Superior temporal gyrus (tissue), 1 donor: ENCODE results near the gene NIM1K.
"Not testable (repeated sequence)": the region's sequence is repeated elsewhere in the genome, so short reads cannot be mapped to it uniquely, and the experiment has no call there.

Experiments used
- DNase-seq: peaks from one replicate; pipeline ENCODE4 v3.0.0-alpha.2; 2016; ENCODE audit errors: extremely low spot score

The NIM1K gene

DNA sequence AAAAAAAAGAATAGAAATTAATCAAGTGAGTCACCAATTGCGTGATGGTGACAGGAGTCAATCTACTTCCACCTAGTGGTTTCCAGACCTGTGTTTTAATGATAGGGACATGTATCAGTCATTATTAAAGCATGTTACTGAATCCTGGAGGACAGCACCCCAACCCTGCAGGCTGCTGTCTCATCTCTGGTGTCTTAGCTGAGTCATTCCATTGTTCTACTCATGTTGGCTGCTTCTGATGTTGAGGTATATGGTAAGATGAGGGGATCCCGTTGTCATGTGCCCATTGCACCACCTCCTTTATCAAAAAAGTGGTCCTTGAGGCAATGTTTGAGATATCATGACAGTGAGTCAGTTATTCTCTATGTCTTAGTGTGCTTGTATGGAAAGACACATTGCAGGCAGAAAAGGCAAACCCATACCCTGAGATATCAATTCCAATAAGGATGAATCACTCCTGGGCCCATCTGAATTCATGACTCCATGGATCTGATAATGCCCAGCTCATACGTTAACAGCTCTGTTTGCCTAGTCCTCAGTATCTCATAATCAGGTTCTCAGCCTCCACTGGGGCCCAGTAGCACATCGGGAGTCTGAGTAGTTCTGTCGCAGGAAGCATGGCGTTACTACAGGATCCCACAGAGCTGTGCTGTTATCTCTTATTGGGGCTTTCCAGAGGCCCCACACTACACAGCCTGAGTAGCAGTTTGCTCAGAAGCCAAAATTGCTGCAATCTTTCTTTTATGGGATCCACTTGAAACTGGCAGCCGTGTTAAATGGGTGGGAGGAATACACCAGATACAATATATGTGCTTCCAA, 90.0 kb downstream of the NIM1K start:
- DNase-seq = no peak

DNA sequence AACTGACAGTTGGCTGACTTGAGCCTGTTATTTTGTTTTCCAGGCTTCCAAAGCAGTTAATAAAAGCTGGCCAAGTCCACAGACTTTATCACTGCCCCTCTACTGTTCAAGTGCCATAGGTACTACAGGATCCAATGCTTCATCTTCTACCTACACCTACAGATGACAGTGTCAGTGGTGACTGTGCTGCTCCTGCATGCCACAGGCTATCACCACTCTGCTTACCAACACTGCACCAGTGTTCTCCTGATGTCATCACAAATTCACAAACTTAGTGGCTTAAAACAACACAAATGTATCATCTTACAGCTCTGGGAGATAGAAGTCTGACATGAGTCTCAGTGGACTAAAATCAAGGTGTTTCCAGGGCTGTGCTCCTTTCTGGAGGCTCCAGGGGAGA, 94.6 kb downstream of the NIM1K start:
- no peak for DNase-seq

DNA sequence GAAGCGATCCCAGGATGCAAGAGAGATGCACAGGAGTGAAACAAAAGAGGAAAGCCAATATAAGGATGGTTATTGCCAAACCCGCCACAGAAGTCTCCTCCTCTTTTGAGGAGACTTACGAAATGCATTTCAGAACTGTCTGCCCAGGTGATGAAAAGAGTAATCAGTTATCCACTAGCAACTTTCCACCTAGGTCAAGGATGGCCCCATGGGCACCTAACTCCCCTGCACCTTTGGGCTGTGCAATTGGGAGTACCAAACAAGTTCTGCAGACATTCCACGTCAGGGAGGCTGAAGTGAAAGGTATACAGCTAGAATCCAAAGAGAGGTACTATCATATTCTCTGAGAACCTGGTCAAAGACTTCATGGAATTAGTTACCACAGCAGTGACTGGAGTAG, 95.5 kb downstream of the NIM1K start:
- DNase-seq = no peak

DNA sequence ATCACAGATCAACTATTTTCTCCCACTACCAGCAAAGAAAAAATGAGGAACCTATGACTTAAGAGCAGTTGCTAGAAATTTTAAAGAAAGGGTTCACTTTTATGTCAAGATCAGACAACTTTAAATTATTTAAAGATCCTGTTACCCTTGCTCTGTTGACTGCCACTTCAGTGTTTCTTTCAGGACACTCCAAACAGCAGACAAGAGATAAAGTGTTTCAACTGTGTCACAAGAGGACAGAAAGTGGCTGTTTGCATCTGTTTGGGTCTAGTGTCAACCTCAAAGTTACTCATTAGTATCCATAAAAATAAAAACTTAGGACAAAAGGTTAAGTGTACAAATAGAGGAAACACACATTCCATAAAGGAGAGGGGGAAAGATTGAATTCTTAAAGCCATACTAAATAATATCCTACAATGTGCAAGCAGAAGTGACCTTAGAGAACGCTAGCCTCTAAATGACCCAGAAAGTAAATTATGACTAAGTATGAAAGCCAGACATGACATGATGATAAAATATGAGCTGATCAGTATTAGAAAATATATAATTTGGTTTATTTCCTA, 96.3 kb downstream of the NIM1K start:
- DNase-seq = no peak

DNA sequence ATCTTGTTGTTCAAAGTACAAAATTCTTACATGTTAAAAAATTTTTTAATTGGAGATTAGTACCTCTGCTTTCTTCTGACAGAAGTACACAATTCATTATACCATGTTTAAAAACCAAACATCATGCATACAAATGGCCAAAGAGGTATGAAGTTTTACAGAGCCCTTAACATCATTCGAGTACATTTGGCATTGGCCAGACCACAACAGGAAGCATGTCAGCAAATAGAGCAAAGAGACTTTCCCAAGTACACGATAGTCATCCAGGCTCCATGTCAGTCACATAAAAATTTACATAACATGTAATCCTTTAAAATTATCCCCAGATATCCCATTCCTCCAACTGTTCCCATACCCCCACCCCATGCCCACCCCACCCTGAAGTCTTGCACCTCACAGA, 98.7 kb downstream of the NIM1K start:
- DNase-seq = no peak

DNA sequence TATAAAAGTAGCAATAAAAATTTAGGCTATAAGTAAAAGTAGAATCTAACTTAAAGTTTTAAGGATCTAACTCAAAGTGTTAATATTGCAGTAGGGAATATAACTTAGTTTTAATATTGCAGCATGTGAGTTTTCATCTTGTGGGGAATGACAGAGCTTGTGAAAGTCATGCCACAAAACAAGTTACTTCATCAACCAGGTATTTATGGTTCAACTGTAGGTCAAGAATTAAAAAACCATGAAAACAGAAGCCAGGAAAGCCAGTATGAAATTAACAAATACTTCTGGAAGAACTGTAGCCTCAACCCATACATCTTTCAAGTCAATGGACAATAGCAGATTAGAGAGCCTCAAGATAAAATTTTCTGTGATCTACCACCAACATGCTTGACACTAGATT, 102.2 kb downstream of the NIM1K start:
- DNase-seq = no peak

DNA sequence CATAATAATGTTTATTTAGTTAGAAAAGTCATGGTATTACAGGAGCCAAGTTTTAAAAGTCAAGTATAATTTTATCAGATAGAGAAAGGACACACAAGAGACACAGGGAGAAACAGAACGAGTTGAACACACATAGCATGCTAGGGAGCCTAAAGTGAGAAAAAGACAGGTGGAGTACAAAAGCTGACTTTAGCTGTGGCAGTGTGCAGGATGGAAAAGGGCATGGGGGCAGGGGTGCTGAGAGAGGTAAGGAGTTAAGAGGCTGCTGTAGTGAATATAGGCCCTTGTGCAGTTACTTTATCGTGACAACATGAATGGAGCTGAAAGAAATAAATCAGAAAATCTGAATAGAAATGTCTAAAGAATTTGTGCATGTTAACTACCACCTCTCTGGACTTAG, 103.2 kb downstream of the NIM1K start:
- DNase-seq = no peak

DNA sequence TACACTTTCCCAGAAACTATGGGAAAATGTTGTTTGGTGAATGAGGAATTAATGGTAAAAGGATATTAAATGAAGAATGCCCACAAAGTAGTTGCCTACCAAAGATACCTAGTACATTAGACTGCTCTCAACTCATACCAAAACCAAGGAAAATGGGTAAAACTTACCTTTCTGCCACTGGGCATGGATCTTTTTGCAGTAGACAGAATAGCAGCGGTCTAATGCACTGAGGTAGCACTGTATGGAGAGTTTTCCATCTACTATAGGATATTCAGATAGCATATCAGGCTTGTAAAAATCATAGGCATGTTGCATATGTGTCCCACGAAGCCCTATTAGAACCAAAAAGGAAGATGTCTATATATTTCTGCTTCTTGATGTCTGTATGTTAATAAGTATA, 104.8 kb downstream of the NIM1K start:
- DNase-seq = no peak

DNA sequence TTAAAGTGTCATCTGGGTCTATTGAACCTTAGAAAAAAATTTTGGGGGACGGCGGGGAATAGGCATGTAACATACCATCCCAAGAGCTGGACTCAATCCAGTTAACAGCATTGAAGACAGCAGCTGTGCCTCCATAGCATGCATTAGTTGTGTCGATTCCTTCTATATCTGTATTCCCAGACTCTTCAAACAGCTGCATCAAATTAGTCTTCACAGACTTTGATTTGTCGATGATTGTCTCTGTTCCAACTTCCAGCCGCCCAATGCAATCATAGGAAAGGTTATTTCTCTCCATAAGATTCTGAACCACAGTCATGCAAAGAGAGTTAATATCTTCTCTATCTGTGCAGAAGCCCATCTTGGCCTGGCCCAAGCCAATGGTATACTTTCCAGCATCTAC, 106.4 kb downstream of the NIM1K start:
- no peak for DNase-seq

DNA sequence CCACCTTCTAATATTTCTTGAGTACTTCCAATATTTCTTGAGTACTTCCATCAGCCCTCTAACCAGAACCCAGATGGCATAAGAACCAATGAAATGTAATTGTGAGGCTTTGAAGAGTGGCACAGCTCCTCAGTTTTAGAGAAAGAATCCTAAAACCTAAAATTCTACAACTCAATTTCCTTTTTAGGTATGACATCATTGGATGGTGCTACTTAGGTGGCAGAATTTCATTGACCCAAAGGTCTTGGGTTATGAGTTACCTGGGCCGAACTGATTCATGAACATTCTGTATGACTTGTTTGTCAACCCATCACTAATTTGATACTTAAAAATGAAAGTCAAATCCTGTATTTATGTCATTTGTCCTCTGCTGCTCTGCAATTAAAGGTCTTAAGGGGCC, 108.1 kb downstream of the NIM1K start:
- DNase-seq = no peak

DNA sequence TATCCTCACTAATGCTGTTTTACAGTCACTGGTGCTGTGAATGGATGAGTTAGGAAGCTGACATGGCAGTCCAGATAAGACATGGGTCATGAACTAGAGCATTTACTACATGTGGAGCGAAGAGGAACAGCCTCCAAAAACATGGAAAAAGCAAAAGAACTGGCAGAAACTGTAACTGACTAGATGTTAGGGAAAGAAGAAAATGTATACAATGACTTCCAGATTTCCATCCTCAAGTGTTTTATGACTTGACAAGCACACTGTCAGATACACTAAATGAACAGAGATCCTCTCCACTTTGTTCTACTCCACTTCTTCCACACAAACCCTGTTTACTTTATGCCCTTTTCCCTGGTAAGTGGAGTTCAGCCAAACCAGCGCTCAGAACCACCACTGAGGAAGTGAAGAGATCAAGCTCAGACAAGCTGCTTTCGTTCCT, 109.6 kb downstream of the NIM1K start:
- DNase-seq = no peak

DNA sequence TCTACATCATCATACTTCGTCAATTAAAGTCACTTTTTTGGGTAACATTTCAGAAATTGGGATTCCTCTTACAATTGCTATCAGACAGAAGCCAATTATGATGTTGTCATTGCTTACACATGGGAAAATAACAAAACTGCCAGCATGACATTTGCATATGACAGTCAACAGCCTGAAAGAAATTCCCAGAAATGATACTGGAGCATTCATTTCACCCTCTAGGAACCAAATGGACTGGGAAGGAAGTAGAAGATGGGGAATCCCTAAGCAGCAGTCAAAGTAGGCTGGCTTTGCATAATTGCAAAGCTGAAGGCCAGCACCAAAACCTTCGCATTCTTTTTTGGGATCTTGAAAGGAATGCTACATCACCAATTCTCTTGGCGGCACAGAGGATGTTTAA, 110.5 kb downstream of the NIM1K start:
- DNase-seq = no peak

DNA sequence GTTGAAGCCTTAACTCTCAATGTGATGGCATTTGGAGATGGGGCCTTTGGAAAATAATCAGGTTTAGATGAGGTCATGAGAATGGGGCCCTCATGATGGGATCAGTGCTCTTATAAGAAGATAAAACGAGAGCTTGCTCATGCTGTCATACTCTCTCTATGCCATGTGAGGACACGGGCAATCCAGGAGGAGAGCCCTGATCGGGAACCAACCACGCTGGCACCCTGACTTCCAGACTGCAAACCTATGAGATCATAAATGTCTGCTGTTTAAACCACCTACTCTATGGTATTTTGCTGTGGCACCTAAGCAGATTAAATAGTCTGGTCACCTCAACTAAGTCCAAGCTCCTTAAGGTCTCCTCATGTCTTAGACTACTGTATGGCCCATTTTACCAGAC, 111.2 kb downstream of the NIM1K start:
- no peak for DNase-seq

DNA sequence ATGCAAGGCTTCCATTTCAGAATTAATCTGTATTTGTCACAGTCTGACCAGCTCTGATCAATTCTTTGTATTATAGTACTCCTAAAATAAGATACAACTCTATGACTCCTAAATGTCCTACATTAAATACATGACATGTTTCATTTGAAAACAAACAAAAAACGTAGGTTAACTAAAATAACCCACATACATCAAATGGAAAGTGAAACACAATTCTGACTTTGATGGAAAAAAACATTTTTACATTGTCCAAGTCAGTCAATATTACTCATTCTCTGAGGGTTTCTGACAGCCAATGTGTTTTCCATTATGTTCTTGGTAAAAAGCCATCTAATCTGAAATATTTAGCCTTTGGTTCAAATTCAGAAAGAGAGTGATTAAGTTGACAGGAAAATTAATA, 112.5 kb downstream of the NIM1K start:
- no peak for DNase-seq

DNA sequence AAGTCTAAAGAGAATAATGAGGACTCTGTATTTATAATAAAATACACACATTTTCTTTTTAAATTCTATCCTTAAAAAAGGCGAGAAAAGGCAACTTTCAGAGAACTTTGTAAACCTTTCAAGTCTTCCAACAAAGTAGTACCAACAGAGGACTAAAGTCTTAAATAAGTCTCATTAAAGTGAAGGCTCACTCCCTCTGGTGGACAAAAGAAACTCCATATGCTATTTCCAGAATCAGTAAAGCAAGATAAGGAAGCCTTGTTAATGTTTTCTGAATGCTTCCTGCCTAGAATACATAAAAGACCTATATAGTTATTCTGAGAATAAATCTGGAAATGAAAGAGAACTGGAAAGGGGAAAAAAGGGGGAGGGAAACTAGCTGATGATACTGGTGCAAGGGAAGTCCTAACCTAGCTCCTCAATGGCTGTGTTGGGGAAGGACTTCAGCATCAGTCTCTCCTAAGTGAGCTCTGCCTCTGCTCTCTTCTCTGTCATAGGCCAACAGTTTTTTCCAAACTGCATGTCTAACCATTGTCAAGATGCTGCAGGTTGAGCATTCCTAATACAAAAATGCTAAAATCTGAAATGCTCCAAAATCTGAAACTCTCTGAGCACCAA, 114.0 kb downstream of the NIM1K start:
- peak; percentile 92 for DNase-seq

DNA sequence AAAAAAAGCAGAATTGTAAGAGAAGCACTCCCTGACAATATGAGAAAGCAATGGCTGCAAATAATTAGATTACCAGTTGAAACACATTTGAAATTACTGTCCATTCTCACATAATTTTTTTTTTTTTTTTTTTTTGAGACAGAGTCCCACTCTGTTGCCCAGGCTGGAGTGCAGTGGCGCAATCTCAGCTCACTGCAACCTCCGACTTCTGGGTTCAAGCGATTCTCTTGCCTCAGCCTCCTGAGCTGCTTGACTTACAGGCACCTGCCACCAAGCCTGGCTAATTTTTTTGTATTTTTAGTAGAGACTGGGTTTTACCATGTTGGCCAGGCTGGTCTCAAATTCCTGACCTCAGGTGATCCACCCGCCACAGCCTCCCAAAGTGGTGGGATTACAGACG, 114.9 kb downstream of the NIM1K start:
- not testable (repeated sequence) for DNase-seq

DNA sequence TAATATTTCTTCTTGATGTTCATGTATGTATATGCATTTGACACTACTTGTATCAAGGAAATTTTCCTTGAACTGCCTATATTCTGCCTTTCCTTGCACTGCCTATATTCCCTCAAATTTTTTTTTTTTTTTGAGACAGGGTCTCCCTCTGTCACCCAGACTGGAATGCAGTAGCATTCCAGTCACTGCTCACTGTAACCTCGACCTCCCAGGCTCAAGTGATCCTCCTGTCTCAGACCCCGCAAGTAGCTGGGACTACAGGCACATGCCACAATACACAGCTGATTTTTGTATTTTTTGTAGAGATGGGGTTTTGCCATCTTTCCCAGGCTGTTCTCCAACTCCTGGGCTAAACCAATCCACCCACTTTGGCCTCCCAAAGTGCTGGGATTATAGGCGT, 117.1 kb downstream of the NIM1K start:
- no peak for DNase-seq

DNA sequence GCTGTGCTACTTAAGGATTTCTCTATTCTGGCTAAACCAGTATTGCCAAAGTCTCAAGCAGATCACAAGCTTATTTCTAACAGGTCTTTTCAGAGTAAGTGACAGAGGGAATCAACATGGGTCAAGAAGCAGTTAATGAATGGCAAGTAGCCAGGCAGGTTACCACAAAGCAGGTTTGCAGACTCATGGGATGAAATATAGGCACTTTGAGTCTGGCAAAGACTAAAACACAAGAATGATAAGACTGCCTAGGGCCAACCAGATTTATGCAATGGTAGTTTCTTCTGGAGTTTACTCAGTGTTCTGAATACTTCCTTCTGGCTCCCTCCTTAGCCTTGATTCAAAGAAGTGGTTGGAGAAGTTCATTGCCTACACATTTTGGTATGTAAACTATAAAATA, 117.6 kb downstream of the NIM1K start:
- DNase-seq = no peak

DNA sequence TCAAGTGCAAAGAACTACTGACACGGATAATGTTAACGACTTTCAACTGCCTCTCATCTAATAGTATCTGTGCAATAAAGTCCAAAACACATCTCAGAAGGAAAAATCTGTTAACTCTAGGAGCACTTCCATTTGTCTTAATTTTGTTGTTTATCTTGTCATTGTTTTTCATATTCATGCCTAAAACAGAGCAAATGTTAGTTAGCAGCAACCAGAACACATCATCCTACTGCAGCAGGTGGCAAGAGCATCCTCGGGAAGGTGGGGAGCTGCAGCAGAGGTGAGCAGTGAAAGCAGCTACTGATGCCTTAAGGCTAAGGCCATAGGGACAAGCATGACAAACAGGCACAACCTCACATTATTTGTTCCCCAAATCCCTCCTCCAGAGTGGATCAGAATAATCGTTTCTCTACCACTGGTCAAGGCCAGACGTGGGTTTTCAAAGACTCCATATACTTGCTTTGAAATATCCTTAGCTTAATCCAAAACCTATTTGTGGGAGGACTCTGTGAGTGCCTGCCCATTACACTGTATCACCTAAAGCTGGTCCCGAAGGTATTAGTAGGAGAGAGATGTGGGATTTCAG, 120.1 kb downstream of the NIM1K start:
- DNase-seq = no peak

DNA sequence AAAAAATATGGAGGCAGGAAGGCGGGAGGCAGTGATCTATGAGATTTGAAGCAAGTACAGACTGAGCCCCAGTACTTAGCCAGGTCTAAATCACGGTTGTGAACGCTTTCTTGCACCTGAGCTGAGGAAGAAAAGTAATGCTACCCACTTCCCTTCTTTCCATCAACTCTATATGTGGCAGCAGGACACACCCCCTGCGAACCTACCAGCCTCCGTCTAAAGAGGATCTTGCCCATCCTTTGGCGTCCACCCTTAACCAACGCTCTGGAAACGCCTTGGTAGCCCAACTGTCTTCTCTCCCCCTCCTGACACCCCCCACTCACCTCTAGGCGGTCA, 120.6 kb downstream of the NIM1K start:
- no peak for DNase-seq

DNA sequence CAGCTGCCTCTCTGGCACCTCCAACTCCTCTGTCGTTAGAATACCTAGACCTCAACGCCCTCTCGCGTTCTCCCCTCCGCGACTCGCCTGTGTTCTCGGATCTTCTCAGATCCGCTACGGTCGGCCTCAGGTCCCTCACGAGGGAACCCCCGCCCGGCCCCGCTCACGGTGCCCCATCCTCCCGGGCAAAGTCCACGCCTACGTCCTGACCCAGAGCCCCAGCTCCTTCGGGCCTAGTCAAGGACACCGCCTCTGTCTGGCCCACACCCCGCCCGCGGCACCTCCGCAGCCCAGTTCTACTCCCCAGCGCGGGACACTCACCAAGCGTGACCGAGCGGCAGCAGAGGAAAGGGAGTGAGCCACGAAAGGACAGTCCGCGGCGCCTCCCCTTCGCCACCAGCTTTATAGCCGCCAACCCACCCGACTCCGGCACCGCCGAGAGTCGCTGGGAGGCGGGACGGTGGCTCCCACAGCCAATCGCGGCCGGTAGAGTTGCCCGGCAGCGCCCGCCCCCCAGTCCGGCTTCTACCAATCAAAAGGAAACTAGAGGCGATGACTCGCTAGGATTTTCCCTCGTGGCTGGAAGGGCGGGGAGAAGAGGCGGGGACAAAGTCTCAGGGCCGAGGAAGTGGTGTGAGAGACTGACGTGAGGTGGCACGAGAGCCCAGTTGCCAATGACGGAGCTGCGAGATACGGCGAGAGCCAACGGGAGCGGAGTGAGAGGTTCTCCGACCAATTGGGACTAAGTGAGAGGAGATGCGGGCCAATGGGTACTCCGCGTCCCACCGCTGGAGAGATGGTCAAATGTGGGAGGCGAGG, 121.2 kb downstream of the NIM1K start, which contains the start of gene HMGCS1:
Gene HMGCS1, minus strand, starts transcription at position 378 of the 819 bp plus-strand sequence. CDS start 14,447 bp downstream, outside the sequence.
- DNase-seq = peak; percentile 99

DNA sequence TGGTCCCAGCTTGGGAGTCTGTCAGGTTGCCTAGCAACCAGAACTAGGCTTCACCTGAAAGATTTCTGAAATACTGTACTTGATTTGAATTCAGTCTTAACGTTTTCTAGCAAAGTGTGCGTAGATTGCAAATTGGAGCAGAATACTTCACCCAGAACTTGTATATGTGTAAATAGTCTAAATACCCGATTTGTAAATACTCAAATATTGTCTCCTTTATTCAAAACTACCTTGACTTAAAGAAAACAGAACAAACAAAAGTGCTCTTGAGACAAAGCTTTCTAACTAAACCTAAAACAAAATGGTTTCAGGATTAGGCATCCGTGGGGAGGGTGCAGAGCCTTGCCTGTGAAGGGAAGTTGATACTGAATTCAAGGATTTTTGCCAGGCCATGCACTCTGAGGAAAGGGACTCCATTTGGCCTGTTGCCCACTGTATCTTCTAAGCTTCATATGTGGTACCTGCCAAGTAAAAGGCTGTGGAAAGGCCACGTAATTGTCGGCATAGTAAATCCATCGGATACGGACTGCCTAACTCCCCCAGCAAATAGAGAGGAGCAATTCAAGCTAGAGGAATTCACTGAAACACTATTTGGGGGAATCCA, 121.9 kb downstream of the NIM1K start:
- DNase-seq = no peak
